CD4-positive, alpha-beta T cell treated with Interleukin-4 for 1 hour (primary cell): ENCODE data around the gene CEP55.
"Not testable (repeated sequence)": the region's sequence is repeated elsewhere in the genome, so short reads cannot be mapped to it uniquely, and the experiment has no call there.

Experiments used
- DNase-seq, 2 donors: peaks; one replicate each; pipeline ENCODE4 v3.0.0-alpha.2; 2020 to 2022

The CEP55 gene

DNA sequence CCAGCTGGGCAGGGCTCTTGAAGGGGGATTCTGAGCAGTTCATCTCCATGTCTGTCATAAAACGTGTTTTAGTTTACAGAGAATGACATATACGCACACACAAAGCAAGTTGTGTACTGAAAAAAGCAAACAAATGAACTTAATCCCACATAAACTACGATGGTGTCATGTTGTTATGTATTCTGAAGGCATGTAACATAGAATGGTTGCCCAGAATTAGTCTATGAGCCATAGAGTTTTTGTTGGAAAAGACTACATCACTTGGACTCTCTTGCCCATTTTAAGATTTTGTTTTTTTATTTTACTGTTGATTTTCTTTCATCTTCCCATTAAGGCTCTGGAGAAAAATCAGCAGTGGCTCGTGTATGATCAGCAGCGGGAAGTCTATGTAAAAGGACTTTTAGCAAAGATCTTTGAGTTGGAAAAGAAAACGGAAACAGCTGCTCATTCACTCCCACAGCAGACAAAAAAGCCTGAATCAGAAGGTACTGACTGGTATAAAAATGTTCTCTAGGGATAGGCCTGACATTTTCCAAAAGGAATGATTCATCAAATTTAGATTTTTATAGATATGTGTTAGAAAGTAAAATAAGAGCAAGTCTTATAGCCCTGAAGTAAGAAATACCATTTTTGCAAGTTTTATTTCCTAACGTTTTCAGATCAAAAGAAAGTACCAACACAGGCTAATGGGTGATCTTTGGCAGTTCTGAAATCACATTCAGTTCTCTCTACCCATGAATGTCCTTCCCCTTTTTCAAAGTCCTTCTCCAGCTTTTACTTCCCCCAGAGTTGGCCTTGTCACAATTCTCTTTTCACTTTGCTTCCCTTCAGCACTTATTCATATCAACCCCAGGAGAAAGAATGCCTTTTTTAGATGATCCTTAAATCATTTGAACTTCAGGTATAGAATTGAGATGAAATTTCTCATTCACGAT is 18.9 kb downstream of the CEP55 start:
- DNase-seq: no peak

- no peak for DNase-seq
Measured at GRCh38 chr10:93516006-93516380, 19.6 kb downstream of the CEP55 start.

DNA sequence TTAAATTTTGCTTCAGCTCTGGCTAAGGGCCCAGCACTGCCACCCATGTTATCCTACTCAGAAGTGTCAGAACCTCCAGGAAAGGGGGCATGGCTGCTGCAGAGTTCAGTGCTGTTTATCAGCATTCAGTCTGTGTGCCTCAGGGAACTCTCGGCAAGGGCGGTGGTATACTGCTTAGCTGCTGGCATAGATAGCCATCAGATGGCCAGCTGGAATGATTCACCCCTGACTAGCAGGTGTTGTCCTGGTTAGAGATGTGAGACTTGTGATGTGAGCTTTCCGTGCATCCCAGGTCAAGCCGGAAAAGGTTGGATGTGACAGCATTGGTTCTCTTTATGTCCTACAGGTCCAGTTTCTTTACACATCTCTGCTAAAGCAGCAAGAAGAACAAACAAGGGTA is 22.1 kb downstream of the CEP55 start:
- DNase-seq: no peak

GRCh38 chr10:93535293-93535692 is 38.9 kb downstream of the CEP55 start:
- no peak for DNase-seq

- not testable (repeated sequence) for DNase-seq
Measured at GRCh38 chr10:93540871-93541270, 44.5 kb downstream of the CEP55 start.

- DNase-seq: peak in 1 of 2 donors; percentile 14
Measured at GRCh38 chr10:93541402-93542357, 45.3 kb downstream of the CEP55 start.

- no peak for DNase-seq
Measured at GRCh38 chr10:93542358-93542791, 46.0 kb downstream of the CEP55 start.

- not testable (repeated sequence) for DNase-seq
Measured at GRCh38 chr10:93546995-93547394, 50.6 kb downstream of the CEP55 start.

DNA sequence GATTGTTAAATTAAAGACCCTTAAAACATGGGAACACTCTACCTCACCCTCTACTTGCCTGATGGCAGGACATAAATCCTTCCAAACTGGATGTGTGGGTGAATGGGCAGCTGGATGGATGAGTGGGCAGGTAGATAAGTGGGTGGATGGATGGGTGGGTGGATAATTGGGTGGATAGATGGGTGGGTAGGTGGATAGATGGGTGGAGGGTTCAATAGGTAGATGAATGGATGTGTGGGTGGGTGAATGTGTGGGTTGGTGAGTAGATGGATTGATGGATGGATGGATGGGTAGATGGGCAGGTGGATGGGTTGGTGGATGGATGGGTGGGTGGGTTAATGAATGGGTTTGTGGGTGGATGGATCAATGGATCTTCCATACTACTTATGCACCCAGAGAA is 51.1 kb downstream of the CEP55 start:
- DNase-seq: no peak

DNA sequence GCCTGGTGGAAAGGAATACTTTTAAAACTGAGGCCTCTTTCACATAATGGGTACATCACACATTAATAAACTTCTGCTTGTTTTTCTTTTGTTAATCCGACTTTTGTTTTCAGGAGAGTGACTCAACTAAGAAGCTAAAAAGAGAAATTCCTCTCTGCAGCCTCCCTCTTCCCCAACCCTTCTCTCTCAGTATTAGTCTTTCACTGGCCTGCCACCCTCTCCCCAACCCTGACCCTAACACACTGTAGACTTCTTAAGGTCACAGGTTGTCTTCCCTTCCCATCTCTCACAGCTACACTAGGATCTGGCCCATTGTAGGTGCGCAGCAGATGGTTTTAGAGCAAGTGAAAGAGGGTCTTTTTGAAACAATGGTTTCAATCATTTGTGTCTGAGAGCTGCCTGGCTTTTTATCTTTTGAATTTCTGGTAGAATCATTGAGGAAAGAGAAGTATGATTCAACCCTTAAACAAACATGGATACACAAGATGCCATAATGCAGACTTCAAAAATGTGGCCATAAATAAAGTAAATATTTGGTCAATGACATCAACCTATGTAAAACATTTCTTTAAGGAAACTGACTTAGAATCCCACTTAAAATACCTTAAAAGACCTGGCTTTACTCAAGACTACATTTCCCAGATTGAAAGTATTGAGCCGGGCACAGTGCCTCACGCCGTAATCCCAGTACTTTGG is 52.1 kb downstream of the CEP55 start:
- no peak for DNase-seq

GRCh38 chr10:93550606-93551005 is 54.2 kb downstream of the CEP55 start:
- no peak for DNase-seq

DNA sequence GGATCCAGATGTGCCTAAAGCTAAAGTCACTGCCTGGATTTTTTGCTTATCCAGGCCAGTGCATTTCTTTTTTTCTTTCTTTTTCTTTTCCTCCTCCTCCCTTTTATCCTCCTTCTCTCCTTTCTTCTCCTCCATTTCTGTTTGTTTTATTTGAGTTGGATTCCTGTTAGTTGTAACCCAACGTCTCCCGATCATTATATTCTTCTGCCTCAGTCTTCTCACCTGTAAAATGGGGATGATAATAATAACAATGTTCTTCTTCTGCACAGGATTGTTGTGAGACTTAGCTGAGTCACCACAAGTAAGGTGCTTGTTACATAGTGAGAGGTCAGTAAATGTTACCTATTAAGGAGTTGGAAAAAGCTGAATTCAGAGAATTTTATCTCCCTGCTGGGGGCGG is 56.4 kb downstream of the CEP55 start:
- no peak for DNase-seq

DNA sequence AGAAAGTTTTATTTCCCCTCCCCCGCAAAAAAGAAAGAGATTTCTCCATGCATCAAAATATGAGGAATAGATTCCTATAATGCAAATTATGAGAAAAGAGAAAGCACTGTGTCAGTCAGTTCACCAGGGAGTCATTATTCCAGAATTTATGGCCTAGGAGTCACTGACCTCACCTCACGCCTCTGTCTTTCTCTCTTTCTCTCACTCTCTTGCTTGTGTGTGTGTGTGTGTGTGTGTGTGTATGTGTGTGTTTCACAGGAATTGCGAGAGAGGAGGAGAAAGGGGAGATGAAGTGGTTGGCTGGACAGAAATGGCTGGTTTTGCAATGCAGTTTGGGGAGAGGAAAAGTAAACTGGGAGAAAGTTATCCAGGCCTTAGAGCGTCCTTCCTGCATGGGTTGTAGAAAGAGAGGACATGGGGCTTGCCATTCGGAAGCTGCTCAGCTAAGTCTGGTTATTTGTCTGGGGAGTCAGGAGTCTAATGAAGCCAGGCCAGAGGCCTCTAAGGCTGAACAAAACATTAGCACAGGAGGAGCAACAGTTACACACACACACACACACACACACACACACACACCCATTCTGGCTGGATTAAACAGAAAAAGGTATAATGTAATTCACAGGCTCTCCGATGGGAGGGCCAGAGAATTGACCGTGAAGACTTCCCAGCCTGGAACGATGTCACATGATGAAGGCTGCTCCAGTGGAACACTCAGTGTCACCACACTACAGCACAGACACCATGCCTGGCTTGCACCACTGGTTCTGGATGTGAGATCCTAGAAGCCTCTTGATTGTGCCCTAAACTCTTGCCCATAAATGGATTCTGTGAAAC is 57.3 kb downstream of the CEP55 start:
- DNase-seq: no peak

GRCh38 chr10:93554316-93554663 is 57.9 kb downstream of the CEP55 start:
- no peak for DNase-seq

GRCh38 chr10:93554760-93555432 is 58.5 kb downstream of the CEP55 start:
- DNase-seq: peak; percentile 36 to 65

DNA sequence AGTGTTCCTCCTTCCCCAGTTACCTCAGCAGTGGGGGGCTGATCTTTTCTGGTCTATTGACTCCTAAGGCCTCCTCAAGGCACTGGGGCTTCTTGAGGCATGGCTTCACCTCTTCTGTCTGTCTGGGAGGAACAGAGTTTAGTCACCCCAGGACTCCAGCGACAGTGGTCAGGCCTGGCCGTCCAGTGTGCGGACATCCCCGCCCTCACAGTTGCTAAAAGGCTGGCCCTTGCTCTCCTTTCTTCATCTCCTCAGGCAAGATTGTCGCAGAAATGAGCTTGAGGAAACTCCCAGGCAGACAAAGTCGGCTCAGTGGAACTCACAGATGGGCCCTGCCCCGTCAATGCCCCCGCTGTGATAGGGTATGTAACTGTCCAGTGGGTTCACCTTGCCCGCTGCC is 63.1 kb downstream of the CEP55 start:
- DNase-seq: no peak

GRCh38 chr10:93560541-93560940 is 64.1 kb downstream of the CEP55 start:
- no peak for DNase-seq

DNA sequence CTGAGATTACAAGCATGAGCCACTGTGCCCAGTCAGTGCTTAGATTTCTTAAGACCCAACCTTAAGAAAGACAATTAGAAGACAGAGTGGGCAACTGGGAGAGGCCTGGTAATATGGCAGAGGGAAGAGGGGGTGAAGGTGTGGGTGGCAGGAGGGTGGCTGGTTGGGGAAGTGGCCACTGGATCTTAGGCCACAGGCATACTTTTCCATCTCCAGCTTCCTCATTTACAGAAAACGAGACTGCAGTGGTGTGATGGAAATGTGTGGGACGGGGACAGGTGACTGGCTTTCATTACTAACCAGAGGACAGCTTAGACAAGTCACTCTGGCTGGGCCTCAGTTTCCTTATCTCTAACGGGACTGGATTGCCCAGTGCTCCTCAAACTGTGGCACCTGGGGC is 69.0 kb downstream of the CEP55 start:
- DNase-seq: no peak

GRCh38 chr10:93566435-93567276 is 70.2 kb downstream of the CEP55 start, which contains the start of gene FFAR4:
Gene FFAR4 (plus strand): TSS chr10:93566665. CDS start chr10:93566721, 56 bp downstream.
- peak in 1 of 2 donors; percentile 14 for DNase-seq
